ENCODE measurements around the gene KDM4C. TPM values are rescaled to one million over a fixed set of nuclear protein-coding genes. Genes with fewer than 3 reads are reported as not detected.

The KDM4C gene
- total and polyA plus RNA-seq, 2 of the 8 experiments (the other 6 are each of a cell fraction or from before 2014, with no cell fraction given): 13.0 to 26.1 TPM

DNA sequence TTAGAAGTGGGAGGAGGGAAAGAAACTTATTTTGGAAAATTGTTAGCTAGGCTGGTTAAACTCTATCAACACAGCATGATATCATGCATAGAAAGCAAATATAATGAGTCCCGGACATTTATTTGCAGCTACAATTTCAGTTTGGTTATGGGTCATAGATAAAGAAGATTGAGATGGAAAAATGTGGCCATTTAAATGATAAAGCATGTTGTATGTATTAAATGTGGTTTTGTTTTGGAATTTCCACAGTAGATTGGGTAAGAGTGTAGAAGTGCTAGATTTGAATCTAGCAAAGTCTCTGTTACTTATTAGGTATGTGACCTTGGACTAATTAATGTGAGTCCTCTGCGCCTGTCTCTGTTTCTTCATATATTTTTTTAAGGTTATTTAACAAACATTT lies 217.4 kb downstream of the KDM4C start:
- Histone ChIP-seq H3K4me1 (replicated peaks in 1 of 4; ENCODE audit: control insufficient read depth in 3 of 4, insufficient read depth in 4 of 4, low read length in 3 of 4) (no peaks in the 10 kb centered on the region), H3K4ac (replicated peaks; ENCODE audit: insufficient read length, low read depth, low read length) (no peak overlapping the region), H3K18ac (ENCODE audit: extremely low read depth, low read length) (no peak overlapping the region), H3K9ac (replicated peaks in 1 of 4; ENCODE audit: extremely low read depth in 1 of 4, low read depth in 3 of 4, low read length in 3 of 4) (no peak overlapping the region), H2BK20ac (ENCODE audit: low read length) (no peak overlapping the region), H4K5ac (ENCODE audit: insufficient read length, low read depth, low read length) (no peak overlapping the region), H3K79me2 (ENCODE audit: control insufficient read depth in 1 of 2, insufficient read depth in 2 of 2, low read length in 2 of 2) (no peaks in the 10 kb centered on the region), H3K23ac (ENCODE audit: insufficient read length) (no peak overlapping the region), H4K8ac (ENCODE audit: extremely low read depth, insufficient read depth, low read length) (no peak overlapping the region), H2BK15ac (ENCODE audit: low read length) (no peak overlapping the region), H2AFZ (ENCODE audit: low read length) (no peak overlapping the region), H3K56ac (replicated peaks; ENCODE audit: insufficient read length, low read depth, low read length) (no peak overlapping the region), H3K27ac (ENCODE audit: low read depth, low read length) (no peak overlapping the region), H3K27me3 (replicated peaks in 1 of 4; ENCODE audit: control insufficient read depth in 3 of 4, extremely low read depth in 1 of 4, insufficient read depth in 3 of 4, low read length in 3 of 4) (no peaks in the 10 kb centered on the region), H3K4me2 (ENCODE audit: insufficient read depth in 1 of 2, low read depth in 2 of 2, low read length in 2 of 2) (no peak overlapping the region), H3K14ac (ENCODE audit: insufficient read length) (no peak overlapping the region), H3K4me3 (ENCODE audit: extremely low read depth in 1 of 4, insufficient read depth in 2 of 4, low read depth in 3 of 4, low read length in 4 of 4) (no peak overlapping the region), H3K36me3 (ENCODE audit: control insufficient read depth in 2 of 4, insufficient read depth in 4 of 4, low read length in 3 of 4) (no peaks in the 10 kb centered on the region), H2AK5ac (ENCODE audit: low read depth, low read length) (no peak overlapping the region), H3K79me1 (ENCODE audit: low read depth, low read length) (no peaks in the 10 kb centered on the region), H3K9me3 (ENCODE audit: insufficient read depth in 2 of 2, low read depth in 1 of 2, low read length in 1 of 2) (no peaks in the 10 kb centered on the region), H4K91ac (replicated peaks; ENCODE audit: insufficient read length, low read length) (no peak overlapping the region), H3K23me2 (ENCODE audit: low read depth, low read length) (peaks cover 1% of the 10 kb centered on the region; the same call in 1 of the 2 replicates), H2BK12ac (ENCODE audit: low read depth, low read length) (no peak overlapping the region), H4K20me1 (replicated peaks in 1 of 2; ENCODE audit: control insufficient read depth in 1 of 2, insufficient read depth in 2 of 2, low read length in 2 of 2) (no peaks in the 10 kb centered on the region), H2BK5ac (ENCODE audit: low read depth, low read length) (no peak overlapping the region), H2BK120ac (replicated peaks; ENCODE audit: low read depth, low read length) (no peak overlapping the region)
- FAIRE-seq (no peak), DNase-seq (ENCODE audit: low read depth in 1 of 2, low spot score in 2 of 2) (no peak)
- 93% methylated on average over 2 of the region's 2 CpGs; no CpG with 5 or more reads in 1 of the 2 experiments for WGBS, 2 experiments (ENCODE audit: extremely low coverage in 1 of 2, insufficient coverage in 1 of 2, insufficient read length in 1 of 2, insufficient replicate concordance in 2 of 2, low coverage in 1 of 2, low lambda C conversion rate in 2 of 2, missing lambda C conversion rate in 1 of 2)
- ChIA-PET CTCF (ENCODE audit: partially characterized antibody) (interaction anchor here (0.9 kb wide), 1 partner anchor 31 kb away, joined by 3 read pairs; no protein-coding TSS in a partner anchor), POLR2A (ENCODE audit: partially characterized antibody) (no interaction called here)
- TF ChIP-seq PHF8 (conservative IDR thresholded peaks at IDR 0.05; ENCODE audit: low read depth, low read length) (no peak), HDAC6 (IDR thresholded peaks at IDR 0.05; ENCODE audit: low read depth, low read length) (no peak), SP2 (IDR thresholded peaks at IDR 0.05; ENCODE audit: low read length) (no peak), TEAD4 (IDR thresholded peaks at IDR 0.05; ENCODE audit: low read depth, low read length) (no peak), SUZ12 (IDR thresholded peaks at IDR 0.05; ENCODE audit: low read length) (no peak), CTBP2 (IDR thresholded peaks at IDR 0.05; ENCODE audit: borderline replicate concordance, insufficient read depth, insufficient read length, low read length) (no peak), HDAC2 (IDR thresholded peaks at IDR 0.05; ENCODE audit: borderline replicate concordance in 1 of 2, low read depth in 2 of 2, low read length in 2 of 2) (no peak), FOSL1 (IDR thresholded peaks at IDR 0.05; ENCODE audit: insufficient read depth, low read depth, low read length) (no peak), CHD2 (IDR thresholded peaks at IDR 0.05; ENCODE audit: low read length) (no peak), JUND (IDR thresholded peaks at IDR 0.05; ENCODE audit: low read length) (no peak)
- TF ChIP-seq, protein P1, sequence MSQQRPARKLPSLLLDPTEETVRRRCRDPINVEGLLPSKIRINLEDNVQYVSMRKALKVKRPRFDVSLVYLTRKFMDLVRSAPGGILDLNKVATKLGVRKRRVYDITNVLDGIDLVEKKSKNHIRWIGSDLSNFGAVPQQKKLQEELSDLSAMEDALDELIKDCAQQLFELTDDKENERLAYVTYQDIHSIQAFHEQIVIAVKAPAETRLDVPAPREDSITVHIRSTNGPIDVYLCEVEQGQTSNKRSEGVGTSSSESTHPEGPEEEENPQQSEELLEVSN (IDR thresholded peaks at IDR 0.05): no peak
- TF ChIP-seq, protein P2, sequence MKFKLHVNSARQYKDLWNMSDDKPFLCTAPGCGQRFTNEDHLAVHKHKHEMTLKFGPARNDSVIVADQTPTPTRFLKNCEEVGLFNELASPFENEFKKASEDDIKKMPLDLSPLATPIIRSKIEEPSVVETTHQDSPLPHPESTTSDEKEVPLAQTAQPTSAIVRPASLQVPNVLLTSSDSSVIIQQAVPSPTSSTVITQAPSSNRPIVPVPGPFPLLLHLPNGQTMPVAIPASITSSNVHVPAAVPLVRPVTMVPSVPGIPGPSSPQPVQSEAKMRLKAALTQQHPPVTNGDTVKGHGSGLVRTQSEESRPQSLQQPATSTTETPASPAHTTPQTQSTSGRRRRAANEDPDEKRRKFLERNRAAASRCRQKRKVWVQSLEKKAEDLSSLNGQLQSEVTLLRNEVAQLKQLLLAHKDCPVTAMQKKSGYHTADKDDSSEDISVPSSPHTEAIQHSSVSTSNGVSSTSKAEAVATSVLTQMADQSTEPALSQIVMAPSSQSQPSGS (IDR thresholded peaks at IDR 0.05; ENCODE audit: low read length): no peak

Measured in H1 (cell line).